NCI-H510A treated with DMSO at 0.1 percent for 48 hours (cell line): ENCODE data around the gene SETBP1.
A peak's percentile ranks its signal among the peaks of the same experiment; 100 is the strongest.

Experiments used
- DNase-seq: peaks from one replicate; lab custom pipeline; 2025; lab: John Stamatoyannopoulos, UW

The SETBP1 gene

GRCh38 chr18:44679056-44679913 is 1.4 kb upstream of the SETBP1 start:
- DNase-seq: peak; percentile 20

- peak; percentile 27 for DNase-seq
Measured at GRCh38 chr18:44679914-44680272, 795 bp upstream of the SETBP1 start.

GRCh38 chr18:44681076-44681970 is 635 bp downstream of the SETBP1 start:
- no peak for DNase-seq

- DNase-seq: peak; percentile 31
Measured at GRCh38 chr18:44682201-44682870, 1.6 kb downstream of the SETBP1 start.

GRCh38 chr18:44682871-44683221 is 2.2 kb downstream of the SETBP1 start:
- peak; percentile 72 for DNase-seq

GRCh38 chr18:44683556-44683955 is 2.9 kb downstream of the SETBP1 start:
- no peak for DNase-seq

GRCh38 chr18:44685296-44685695 is 4.6 kb downstream of the SETBP1 start:
- DNase-seq: no peak

GRCh38 chr18:44686156-44686555 is 5.5 kb downstream of the SETBP1 start:
- no peak for DNase-seq

GRCh38 chr18:44687421-44687820 is 6.7 kb downstream of the SETBP1 start:
- no peak for DNase-seq

- DNase-seq: no peak
Measured at GRCh38 chr18:44689736-44690135, 9.0 kb downstream of the SETBP1 start.

- DNase-seq: no peak
Measured at GRCh38 chr18:44691148-44691925, 10.6 kb downstream of the SETBP1 start.

- DNase-seq: no peak
Measured at GRCh38 chr18:44693030-44693784, 12.5 kb downstream of the SETBP1 start.

- DNase-seq: no peak
Measured at GRCh38 chr18:44695503-44695902, 14.8 kb downstream of the SETBP1 start.

GRCh38 chr18:44696892-44697291 is 16.2 kb downstream of the SETBP1 start:
- no peak for DNase-seq

GRCh38 chr18:44697315-44697714 is 16.6 kb downstream of the SETBP1 start:
- DNase-seq: no peak

GRCh38 chr18:44698518-44698917 is 17.8 kb downstream of the SETBP1 start:
- DNase-seq: no peak

GRCh38 chr18:44699572-44700261 is 19.0 kb downstream of the SETBP1 start:
- DNase-seq: no peak

GRCh38 chr18:44700652-44701051 is 20.0 kb downstream of the SETBP1 start:
- DNase-seq: no peak

- DNase-seq: no peak
Measured at GRCh38 chr18:44701227-44701626, 20.5 kb downstream of the SETBP1 start.

- no peak for DNase-seq
Measured at GRCh38 chr18:44702594-44702993, 21.9 kb downstream of the SETBP1 start.
